ENCODE data around the gene MTERF1.
"Not testable (repeated sequence)": the region's sequence is repeated elsewhere in the genome, so short reads cannot be mapped to it uniquely, and the experiment has no call there.

Gene MTERF1

GRCh38 chr7:91880413-91881241, at the start of gene MTERF1:
TSS of gene MTERF1 (minus strand) at chr7:91880702. CDS start at chr7:91880083, 619 bp downstream.
- DNase-seq (ENCODE audit: low read depth in 4 of 4, low spot score in 1 of 4): peak; percentile 90 to 93 (median 91)

GRCh38 chr7:91929463-91929862, 49.0 kb upstream of the MTERF1 start:
- no peak for DNase-seq (ENCODE audit: low read depth in 4 of 4, low spot score in 1 of 4)

DNA sequence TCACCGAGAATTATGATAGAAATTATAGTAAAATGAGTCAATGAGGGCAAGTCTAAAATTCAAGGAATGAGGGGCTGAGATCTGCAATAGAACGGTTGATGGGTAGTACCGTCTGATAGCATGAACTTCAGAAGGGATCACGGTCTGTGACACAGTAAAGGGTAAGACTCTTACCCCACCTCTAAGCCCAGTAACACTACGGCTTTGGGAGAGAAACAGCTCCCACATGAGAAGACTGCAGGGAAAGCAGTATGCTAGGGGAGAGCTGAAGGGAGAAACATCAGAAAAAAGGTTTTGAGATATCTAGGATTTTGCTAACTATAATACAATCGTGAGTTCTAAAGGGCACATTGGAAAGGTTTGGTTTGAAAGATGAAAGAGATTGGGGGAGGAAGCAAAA, 47.4 kb upstream of the MTERF1 start:
- no peak for DNase-seq (ENCODE audit: low read depth in 4 of 4, low spot score in 1 of 4)

- DNase-seq (ENCODE audit: low read depth in 4 of 4, low spot score in 1 of 4): no peak
Measured at GRCh38 chr7:91922857-91923256, 42.4 kb upstream of the MTERF1 start.

- DNase-seq (ENCODE audit: low read depth in 4 of 4, low spot score in 1 of 4): no peak
Measured at GRCh38 chr7:91918356-91918755, 37.9 kb upstream of the MTERF1 start.

DNA sequence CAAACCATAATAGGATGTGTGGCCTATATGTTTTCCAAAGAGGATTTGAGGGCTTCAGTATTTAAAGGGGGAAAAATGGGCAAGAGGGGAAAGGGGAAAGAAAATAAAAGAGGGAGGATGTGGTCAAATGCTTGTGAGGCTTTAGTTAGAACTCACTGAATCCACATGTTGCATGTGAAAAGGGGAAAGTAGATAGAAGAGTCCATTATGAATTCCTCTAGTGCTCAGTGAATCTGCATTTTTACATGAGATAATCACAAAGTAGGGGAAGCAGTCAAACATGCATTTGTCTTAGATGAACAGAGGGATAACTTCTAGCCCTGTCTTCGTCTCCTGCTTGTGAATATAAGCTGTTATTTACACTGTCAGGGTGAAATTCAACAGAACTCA, 35.5 kb upstream of the MTERF1 start:
- no peak for DNase-seq (ENCODE audit: low read depth in 4 of 4, low spot score in 1 of 4)

DNA sequence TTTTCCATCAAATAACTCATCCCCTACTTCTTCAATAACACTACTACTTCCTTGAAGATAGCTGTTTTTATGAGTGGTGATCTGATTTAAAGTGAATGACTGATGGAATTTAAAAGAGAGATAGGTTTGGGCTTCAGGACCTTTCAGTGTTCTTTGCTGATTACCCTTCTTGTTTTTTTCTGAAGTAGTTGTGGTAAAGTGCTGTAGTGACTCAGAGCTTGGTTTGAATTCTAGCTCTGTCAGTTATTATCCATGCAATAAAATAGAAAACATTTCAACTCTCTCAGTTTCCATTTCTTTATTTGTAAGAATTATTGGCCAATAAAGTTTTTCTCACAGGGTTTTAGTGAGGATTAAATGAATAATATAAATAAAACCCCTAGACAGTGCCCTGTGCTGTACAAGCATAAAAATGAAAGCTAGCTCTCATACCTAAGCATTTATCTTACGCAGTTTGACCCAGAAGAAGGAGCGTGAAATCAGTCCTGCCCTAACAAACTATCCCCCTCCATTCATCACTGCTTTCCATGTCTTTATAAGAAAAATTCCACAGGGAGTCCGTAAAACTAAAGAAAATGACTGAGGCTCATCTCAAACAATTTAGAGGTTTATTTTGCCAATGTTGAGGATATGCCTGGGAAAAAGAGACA, 35.0 kb upstream of the MTERF1 start:
- DNase-seq (ENCODE audit: low read depth in 4 of 4, low spot score in 1 of 4): no peak

- DNase-seq (ENCODE audit: low read depth in 4 of 4, low spot score in 1 of 4): no peak
Measured at GRCh38 chr7:91913612-91914011, 33.1 kb upstream of the MTERF1 start.

DNA sequence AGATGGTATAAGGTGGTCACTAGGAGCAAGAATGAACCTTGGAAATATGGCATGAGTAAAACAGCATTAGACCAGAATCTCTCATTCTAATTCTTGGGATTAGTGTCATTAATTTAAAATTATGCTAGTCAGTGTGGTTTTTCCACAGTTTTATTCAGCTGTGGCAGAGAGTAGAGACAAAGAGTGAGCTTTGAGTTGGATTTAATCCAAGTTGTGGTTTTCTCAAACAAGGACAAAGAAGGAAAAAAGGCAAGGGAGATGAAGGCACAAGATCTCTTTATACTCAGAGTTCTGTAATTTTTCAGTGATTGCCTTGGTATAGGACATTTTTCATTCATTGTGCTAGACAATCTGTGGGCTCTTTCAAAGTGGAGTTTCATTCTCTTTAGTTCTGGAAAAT, 32.0 kb upstream of the MTERF1 start:
- DNase-seq (ENCODE audit: low read depth in 4 of 4, low spot score in 1 of 4): no peak

GRCh38 chr7:91911121-91911520, 30.6 kb upstream of the MTERF1 start:
- no peak for DNase-seq (ENCODE audit: low read depth in 4 of 4, low spot score in 1 of 4)

GRCh38 chr7:91910171-91910570, 29.7 kb upstream of the MTERF1 start:
- no peak for DNase-seq (ENCODE audit: low read depth in 4 of 4, low spot score in 1 of 4)

GRCh38 chr7:91899563-91899962, 19.1 kb upstream of the MTERF1 start:
- no peak for DNase-seq (ENCODE audit: low read depth in 4 of 4, low spot score in 1 of 4)

DNA sequence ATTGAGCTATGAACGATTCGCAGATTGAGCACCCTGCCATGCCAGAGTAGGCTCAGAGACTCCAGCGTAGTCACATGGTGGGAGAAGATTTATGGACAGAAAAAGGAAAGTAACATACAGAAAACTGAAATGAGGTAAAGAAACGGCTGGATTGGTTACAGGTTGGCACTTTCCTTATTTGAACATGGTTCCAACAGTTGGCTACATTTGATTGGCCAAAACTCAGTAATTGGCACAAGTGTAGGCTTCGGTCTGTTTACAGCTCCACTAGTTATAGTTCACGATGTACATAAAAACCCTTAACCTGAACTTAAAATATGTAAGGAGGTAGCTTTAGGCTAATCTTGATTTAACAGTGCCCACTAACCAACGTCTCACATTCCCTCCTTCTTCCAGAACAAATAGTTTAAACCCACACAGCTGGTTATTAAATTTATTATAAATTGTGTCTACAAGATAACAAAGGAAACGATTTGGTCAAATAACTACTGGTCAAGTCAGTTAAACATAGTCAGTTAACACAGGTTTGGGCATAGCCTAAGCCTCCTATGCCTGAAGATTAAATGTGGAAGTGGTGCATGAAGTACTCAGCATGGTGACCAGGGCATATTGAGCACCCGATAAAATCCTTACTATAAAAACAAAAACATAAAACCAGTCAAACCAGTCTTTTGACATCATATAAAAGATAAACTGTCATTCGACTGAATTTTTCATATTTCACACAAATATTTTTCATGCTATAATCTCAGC, 17.9 kb upstream of the MTERF1 start:
- no peak for DNase-seq (ENCODE audit: low read depth in 4 of 4, low spot score in 1 of 4)

DNA sequence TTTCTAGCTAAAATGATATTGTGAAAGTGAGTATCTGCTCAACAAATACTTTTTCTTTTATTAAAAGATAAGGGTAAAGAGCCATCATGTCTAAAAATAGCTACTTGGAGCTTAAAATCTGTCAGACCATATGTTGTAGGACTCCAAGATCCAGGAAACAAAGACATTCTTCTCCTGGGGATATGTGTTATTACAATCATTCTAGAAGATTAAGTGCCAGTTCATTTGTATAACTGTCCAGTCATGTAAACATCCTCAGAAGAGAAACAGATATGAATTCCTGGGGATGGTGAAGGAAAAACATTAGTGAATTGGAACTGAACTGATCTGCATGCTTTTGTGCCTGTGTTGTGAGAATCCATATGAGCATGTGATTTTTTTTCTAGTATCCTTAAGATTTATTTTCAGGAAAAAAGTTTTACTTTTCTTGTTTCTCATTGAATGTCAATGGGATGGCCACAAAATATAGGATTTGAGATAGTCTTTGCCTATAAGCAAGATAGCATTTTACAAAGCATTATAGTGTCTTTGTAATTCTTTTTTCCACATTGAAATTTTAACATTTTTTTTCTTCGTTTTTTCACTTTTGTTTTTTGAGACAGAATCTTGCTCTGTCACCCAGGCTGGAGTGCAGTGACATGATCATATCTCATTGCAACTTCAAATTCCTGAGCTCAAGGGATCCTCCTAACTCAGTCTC, 14.4 kb upstream of the MTERF1 start:
- no peak for DNase-seq (ENCODE audit: low read depth in 4 of 4, low spot score in 1 of 4)

DNA sequence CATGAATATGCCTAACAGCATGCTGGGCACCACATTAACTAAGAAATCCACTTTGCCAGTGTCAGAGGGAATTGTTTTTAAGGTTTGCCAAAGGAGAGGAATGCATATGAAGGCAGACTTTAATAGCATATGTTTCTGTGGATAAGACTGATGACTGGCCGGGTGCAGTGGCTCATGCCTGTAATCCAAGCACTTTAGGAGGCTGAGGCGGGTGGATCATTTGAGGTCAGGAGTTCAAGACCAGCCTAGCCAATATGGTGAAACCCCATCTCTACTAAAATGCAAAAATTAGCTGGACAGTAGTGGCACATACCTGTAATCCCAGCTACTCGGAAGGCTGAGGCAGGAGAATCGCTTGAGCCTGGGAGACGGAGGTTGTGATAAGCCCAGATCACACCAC, 13.2 kb upstream of the MTERF1 start:
- not testable (repeated sequence) for DNase-seq (ENCODE audit: low read depth in 4 of 4, low spot score in 1 of 4)

GRCh38 chr7:91892821-91893340, 12.4 kb upstream of the MTERF1 start:
- DNase-seq (ENCODE audit: low read depth in 4 of 4, low spot score in 1 of 4): no peak

- no peak for DNase-seq (ENCODE audit: low read depth in 4 of 4, low spot score in 1 of 4)
Measured at GRCh38 chr7:91892099-91892705, 11.7 kb upstream of the MTERF1 start.

GRCh38 chr7:91888271-91889175, 8.0 kb upstream of the MTERF1 start:
- DNase-seq (ENCODE audit: low read depth in 4 of 4, low spot score in 1 of 4): not testable (repeated sequence)

DNA sequence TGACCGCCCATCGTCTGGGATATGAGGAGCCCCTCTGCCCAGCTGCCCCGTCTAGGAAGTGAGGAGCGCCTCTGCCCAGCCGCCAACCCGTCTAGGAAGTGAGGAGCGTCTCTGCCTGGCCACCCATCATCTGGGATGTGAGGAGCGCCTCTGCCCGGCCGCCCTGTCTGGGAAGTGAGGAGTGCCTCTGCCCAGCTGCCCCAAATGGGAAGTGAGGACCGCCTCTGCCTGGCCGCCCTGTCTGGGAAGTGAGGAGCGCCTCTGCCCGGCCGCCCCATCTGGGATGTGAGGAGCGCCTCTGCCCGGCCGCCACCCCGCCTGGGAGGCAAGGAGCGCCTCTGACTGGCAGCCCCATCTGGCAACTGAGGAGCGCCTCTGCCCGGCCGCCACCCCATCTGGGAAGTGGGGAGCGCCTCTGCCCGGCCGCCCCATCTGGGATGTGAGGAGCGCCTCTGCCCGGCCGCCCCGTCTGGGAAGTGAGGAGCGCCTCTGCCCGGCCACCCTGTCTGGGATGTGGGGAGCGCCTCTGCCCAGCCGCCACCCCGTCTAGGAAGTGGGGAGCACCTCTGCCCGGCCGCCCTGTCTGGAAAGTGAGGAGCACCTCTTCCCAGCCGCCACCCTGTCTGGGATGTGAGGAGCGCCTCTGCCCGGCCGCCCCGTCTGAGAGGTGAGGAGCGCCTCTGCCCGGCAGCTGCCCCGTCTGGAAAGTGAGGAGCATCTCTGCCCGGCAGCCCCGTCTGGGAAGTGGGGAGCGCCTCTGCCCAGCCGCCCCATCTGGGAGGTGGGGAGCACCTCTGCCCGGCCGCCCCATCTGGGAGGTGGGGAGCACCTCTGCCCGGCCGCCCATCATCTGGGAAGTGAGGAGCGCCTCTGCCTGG, 7.1 kb upstream of the MTERF1 start:
- DNase-seq (ENCODE audit: low read depth in 4 of 4, low spot score in 1 of 4): not testable (repeated sequence)

Data from stimulated activated CD4-positive, alpha-beta T cell treated with anti-CD3 and anti-CD28 coated beads, Interleukin-1b, Interleukin-23, amount 100 ng/mL, for 24 hours (primary cell).